ENCODE data around the gene CLN6.
A peak's percentile ranks its signal among the peaks of the same experiment; 100 is the strongest.

CLN6 gene

GRCh38 chr15:68229386-68230156 lies at the start of gene CLN6:
TSS of gene CLN6 (minus strand) at chr15:68229728. CDS start at chr15:68229584, 144 bp downstream.
- DNase-seq (ENCODE audit: low read depth, low spot score): peak; percentile 47

DNA sequence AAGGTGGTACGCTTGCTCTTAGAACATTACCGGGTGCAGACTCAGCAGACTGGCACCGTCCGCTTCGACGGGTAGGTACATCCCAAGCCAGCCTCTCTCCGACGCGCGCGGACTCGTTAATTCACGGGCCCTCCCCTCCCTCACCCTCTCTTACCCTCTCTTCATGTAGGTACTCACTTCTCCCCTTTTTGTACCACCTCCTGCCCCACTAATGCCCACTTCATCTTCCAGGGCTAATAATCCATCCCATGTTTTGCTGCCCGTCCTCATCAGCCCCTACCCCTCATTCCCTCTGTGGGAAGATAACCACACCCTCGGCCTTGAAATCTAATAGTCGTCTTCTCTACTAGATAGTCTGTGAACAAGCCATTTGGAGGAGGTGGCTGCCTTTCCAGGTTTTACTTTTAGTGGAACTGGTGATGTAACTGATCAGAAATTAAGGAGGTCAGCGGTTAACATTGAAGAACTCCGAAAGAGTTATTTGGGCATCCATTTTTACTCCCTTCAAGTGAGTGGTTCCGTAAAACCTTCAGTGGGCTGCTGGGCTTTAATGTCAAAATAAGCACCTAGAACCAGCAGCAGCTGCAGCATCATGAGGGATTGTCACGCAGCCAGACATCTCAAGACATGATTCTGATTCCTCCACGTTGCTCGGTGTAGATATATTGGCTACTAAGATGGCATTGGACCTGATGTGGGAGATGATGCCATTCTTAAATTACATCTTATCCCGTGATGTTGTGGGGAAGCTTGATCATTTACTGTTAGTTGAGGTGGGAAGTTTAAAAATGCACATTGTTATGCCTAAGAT lies 49.3 kb upstream of the CLN6 start:
- no peak for DNase-seq (ENCODE audit: low read depth, low spot score)

- no peak for DNase-seq (ENCODE audit: low read depth, low spot score)
Observed at GRCh38 chr15:68278345-68278594, 48.7 kb upstream of the CLN6 start.

DNA sequence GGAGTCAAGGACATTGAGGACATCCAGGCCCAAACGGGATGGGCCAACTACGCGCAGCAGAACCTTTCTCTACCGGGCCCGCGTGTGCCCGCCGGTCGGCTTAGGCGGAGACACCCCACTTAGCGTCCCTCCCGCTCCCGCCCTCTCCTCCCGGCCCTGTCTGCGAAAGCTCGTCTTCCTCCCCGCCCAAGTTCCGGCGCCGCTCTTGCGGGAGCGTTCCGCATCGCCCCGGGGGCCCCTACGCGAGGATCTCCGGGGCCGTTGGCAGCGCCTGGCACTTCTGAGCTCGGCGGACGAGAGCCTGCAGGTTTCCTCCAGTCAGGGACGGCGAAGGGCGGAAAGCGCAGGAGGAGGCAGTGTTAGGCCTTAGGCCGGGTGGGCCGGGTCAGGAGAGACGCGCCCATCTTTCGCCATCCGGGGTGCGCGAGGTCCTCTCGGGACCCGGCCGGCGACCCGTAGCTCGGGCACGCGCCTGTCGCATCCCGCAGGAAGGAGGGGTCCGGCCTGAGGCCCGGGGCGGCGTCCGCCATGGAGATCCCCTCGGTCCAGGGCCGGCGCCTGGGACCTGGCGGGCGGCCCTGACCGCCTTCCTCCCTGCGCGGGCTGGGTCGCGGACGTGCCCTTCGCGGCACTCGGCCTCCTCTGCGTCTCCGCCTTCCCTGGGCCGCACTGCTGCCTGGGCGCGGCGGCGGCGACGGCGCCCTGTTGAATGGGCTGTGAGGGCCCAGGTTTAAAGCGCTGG lies 48.2 kb upstream of the CLN6 start, which contains the start of gene FEM1B:
TSS of gene FEM1B (plus strand) at position 143 of the 742 bp plus-strand sequence. CDS start 673 bp downstream, outside the sequence.
- DNase-seq (ENCODE audit: low read depth, low spot score): peak; percentile 88

DNA sequence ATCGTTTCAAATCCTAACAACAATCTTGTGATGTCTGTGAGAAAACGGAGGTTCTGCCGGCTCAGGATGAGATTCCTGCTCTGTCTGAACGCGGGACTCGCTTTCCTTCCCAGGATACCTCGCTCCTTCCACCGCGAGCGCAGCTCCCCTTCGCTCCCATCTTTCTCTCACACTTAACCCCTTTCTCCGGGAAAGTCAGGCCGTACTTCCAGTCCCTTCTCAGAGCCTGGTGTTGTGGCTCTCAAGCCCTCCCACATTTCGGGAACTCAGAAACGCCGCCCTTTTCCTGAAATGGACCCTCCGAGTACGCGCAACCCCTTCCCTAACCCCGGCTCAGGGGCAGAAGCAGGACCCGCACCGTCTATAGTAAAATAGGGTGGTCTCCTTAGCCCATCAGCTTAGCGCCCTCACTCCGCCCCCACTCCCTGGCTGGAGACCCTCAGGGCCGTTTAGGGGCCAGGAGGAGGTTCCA lies 47.6 kb upstream of the CLN6 start:
- DNase-seq (ENCODE audit: low read depth, low spot score): no peak

DNA sequence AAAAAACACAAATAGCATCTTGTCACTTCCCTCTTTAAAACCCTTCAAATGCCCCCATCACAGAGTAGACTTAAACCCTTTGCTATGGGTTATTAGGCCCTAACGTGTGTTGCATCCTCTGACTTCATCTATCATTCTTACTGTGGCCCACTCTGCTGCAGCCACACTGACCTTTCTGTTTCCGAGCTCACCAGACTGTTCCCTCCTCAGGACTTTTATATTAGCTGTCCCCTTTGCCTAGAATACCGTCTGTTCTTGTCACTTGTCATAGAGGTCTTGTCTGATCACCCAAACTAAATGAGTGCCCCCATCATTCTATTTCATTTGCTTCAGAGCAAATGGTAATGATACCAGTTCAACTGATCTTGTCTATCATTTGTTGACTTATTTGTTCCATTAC lies 47.1 kb upstream of the CLN6 start:
- no peak for DNase-seq (ENCODE audit: low read depth, low spot score)

GRCh38 chr15:68275165-68275746 lies 45.7 kb upstream of the CLN6 start:
- no peak for DNase-seq (ENCODE audit: low read depth, low spot score)

- no peak for DNase-seq (ENCODE audit: low read depth, low spot score)
Observed at GRCh38 chr15:68274201-68274848, 44.8 kb upstream of the CLN6 start.

DNA sequence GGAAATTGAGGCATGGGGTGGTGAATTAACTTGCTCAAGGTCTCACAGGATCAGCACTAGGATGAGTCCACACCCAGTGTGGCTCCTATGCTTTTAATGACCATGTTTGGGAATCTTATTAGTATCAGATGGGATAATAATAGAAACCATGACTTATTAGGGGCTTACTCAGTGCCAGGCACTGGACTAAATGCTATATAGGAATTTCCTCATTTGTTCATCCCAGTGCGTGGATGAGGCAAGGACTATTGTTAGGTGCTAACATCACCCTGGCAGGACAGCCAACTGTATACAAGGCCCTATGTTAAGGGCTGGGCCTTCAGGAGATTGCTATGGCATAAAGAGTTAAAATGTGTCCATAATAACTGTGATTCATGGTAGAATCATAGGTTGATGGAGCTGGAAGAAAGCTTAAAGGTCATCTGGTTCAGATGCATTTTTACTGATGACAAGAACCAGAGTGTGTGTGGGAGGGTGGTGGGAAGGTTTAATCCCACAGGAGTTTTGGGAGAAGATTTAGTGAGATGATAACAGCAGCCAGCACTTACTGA lies 43.3 kb upstream of the CLN6 start:
- DNase-seq (ENCODE audit: low read depth, low spot score): no peak

- no peak for DNase-seq (ENCODE audit: low read depth, low spot score)
Observed at GRCh38 chr15:68271854-68272471, 42.4 kb upstream of the CLN6 start.

- no peak for DNase-seq (ENCODE audit: low read depth, low spot score)
Observed at GRCh38 chr15:68268405-68268804, 38.9 kb upstream of the CLN6 start.

DNA sequence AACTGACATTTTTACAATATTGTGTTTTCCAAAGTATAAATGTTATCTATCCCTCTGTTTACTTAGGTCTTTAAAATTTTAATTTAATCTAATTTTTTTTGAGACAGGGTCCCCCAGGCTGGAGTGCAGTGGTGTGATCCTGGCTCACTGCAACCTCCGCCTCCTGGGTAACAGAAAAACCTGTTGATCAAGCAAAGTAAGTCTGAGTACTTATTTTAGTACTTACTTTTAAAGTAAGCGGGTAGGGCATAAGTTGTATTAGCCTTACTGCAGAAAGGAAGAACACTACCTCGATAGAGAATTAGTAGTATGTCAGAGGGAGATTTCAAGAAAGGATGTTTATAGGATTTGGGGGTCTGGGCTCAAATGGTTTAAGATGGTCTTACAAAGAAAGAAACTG lies 36.1 kb upstream of the CLN6 start:
- no peak for DNase-seq (ENCODE audit: low read depth, low spot score)

- no peak for DNase-seq (ENCODE audit: low read depth, low spot score)
Observed at GRCh38 chr15:68265081-68265480, 35.6 kb upstream of the CLN6 start.

GRCh38 chr15:68264282-68264681 lies 34.8 kb upstream of the CLN6 start:
- DNase-seq (ENCODE audit: low read depth, low spot score): no peak

DNA sequence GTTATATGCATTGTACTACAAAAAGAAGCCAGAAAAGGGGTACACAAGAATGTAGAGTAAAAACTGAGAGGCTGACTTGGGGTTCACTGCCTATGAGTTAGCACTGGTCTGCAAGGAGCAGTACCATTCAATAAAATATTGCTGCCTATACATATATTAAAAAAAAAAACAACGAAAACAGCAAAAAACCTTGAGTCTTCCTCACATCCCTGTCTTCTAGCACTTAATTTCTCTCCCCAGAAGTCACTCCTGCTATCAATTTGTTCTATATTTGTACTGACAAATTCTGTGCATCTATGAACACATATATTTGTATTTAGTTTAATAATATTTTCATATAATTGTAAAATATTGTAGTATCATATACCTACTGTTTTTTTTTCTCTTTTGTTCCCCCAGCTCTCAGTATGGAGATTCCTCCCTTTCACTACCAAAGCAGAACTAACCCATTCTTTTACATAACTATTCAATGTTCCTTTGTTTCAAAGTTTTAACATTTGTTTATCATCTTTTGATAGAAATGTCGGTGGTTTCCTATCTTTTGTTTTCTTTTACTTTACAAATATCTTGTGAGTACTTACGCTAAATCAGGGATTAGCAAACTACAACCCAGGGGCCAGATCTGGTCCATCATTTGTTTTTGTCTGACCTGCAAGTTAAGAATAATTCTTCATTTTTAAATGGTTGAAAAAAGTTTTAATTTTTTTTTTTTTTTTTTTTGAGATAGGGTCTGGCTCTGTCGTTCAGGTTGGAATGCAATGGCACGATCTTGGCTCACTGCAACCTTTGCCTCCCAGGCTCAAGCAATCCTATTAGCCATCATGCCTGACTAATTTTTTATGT lies 33.2 kb upstream of the CLN6 start:
- DNase-seq (ENCODE audit: low read depth, low spot score): no peak

- DNase-seq (ENCODE audit: low read depth, low spot score): no peak
Observed at GRCh38 chr15:68261980-68262379, 32.5 kb upstream of the CLN6 start.

DNA sequence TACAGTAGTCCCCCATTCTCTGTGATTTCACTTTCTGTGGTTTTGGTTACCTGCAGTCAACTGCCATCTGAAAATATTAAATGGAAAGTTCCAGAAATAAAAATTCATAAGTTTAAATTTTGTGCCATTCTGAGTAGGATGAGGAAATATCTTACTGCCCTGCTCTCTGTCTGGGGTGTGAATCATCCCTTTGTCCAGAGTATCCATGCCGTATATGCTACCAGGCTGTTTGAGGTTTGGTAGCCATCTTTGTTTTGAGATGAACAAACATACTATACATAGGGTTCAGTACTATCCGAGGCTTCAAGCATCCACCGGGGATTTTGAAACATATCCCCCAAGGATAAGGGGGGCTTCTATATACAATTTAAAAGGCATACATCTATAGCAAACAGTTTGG lies 31.7 kb upstream of the CLN6 start:
- no peak for DNase-seq (ENCODE audit: low read depth, low spot score)

GRCh38 chr15:68259883-68260282 lies 30.4 kb upstream of the CLN6 start:
- DNase-seq (ENCODE audit: low read depth, low spot score): no peak

- DNase-seq (ENCODE audit: low read depth, low spot score): no peak
Observed at GRCh38 chr15:68258692-68259091, 29.2 kb upstream of the CLN6 start.
